GM18508 (cell line): ENCODE measurements around the gene CCND1.
"Not testable (repeated sequence)": the region's sequence is repeated elsewhere in the genome, so short reads cannot be mapped to it uniquely, and the experiment has no call there.

Experiments
- ATAC-seq: cut with Tn5 transposase; IDR thresholded peaks from one replicate; pipeline ENCODE4 v1.9.1; 2021; ENCODE audit warnings: moderate number of reproducible peaks; ENCODE audit not compliant: insufficient read depth, unreplicated experiment

Gene CCND1

GRCh38 chr11:69617220-69617619, 23.7 kb upstream of the CCND1 start:
- no peak for ATAC-seq

GRCh38 chr11:69617682-69618081, 23.3 kb upstream of the CCND1 start:
- no peak for ATAC-seq

DNA sequence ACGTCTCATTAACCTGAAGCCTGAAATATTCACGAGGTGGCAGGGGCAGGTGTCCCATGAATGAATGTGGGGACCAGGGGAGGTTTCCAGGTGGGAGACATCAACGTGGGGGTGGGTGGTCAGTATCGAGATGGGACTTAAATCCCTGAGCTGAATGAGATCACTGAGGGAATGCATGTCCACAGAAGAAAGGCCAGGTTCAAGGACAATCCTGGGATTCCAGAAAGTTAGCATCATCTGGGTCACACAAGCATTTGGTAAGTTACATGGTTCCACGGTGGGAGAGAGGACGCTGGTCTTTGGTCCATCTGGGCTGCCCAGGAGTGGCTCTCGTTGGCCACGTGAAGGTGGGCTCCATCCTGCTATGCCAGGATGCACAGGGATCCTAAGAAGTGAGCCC, 22.7 kb upstream of the CCND1 start:
- no peak for ATAC-seq

DNA sequence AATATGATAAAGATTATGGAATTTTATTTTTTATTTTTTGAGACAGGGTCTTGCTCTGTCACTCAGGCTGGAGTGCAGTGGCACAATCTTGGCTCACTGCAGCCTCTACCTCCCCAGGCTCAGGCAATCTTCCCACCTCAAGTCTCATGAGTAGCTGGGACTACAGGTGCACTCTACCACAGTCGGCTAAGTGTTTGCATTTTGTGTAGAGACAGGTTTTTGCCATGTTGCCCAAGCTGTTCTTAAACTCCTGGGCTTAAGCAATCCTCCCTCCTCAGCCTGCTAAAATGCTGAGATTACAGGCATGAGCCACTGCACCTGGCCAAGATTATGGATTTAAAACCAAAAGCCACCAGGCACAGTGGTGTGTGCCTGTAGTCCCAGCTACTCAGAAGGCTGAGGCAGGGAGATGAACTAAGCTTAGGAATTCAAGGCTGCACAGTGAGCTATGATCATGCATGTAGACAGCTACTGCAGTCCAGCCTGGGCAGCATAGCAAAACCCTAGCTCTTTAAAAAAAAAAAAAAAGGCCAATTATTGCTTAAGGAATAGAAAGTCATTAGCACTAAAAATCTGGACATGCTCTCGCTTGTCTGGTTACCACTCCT, 20.2 kb upstream of the CCND1 start:
- no peak for ATAC-seq

GRCh38 chr11:69622097-69622681, 18.8 kb upstream of the CCND1 start:
- not testable (repeated sequence) for ATAC-seq

- ATAC-seq: no peak
Observed at GRCh38 chr11:69624293-69624692, 16.7 kb upstream of the CCND1 start.

- no peak for ATAC-seq
Observed at GRCh38 chr11:69625476-69625875, 15.5 kb upstream of the CCND1 start.

DNA sequence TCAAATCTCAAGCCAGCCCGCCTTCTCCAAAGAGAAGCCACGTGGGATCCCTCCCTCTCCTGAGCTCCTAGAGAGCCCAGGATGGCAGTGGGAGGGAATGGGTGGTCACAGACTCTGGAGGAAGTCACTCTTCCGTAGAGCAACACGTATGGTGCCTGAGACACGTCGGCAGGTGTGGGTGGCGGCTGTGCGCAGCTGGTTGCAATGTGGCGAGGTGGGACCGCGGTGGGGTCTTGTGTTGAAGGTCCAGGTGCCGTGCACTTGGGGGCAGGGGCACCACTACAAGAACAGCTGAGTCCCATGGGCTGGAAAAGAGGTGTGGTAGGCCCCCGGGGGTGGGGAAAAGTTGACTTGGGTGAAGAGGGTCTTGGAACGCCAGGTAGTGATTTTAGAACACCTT, 13.4 kb upstream of the CCND1 start:
- no peak for ATAC-seq

GRCh38 chr11:69630017-69630416, 10.9 kb upstream of the CCND1 start:
- no peak for ATAC-seq

GRCh38 chr11:69630424-69630823, 10.5 kb upstream of the CCND1 start:
- ATAC-seq: no peak

DNA sequence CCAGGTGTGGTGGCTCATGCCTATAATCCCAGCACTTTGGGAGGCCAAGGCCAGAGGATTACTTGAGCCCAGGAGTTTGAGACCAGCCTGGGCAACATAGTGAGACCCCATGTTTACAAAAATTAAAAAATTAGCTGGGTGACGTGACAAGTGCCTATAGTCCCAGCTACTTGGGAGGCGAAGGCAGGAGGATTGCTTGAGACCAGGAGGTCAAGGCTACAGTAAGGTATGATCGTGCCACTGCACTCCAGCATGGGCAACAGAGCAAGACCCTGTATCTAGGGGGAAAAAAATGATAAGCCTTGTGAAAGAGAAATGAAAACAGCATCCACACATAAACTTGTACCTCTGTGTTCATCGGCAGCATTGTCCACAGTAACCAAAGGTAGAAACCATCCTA, 8.1 kb upstream of the CCND1 start:
- no peak for ATAC-seq

GRCh38 chr11:69634069-69634468, 6.9 kb upstream of the CCND1 start:
- no peak for ATAC-seq

DNA sequence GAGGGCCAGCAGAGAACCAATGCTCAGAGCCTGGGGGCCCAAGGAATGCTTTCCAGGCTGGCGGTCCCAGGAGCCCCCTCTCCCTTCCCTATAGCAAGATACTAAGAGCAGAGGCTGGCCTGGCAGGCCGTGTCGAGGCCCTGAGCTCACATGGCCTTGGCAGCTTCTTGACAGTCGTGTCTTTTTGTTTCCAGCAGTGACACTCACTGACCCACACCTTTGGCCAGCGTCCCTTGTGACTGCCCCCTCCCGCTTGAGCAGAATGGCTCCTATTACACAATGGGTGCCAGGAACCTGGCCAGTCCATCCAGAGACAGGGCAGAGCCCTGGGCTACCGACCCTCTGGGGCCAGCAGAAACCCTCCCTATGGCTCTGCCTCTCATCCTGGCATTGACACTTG, 6.4 kb upstream of the CCND1 start:
- ATAC-seq: no peak

DNA sequence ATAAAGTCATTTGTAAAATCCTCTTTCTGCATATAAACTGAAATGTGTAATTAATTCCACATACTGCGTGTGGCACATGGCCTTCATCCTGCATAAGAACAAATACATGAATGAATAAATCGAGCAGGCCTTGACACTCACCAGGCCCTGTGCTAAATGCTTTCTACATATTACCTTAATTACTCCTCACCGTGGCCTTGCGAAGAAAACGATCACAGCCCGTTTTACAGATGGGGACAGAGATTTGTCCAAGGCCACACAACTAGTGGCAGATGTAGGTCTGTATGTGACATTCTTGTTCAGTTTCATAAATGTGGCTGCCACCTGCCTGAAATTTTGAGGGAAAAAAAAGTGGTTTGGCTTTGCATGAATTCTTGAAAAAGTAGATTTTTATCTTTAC, 5.8 kb upstream of the CCND1 start:
- ATAC-seq: no peak

GRCh38 chr11:69635804-69636511, 5.0 kb upstream of the CCND1 start:
- ATAC-seq: no peak

DNA sequence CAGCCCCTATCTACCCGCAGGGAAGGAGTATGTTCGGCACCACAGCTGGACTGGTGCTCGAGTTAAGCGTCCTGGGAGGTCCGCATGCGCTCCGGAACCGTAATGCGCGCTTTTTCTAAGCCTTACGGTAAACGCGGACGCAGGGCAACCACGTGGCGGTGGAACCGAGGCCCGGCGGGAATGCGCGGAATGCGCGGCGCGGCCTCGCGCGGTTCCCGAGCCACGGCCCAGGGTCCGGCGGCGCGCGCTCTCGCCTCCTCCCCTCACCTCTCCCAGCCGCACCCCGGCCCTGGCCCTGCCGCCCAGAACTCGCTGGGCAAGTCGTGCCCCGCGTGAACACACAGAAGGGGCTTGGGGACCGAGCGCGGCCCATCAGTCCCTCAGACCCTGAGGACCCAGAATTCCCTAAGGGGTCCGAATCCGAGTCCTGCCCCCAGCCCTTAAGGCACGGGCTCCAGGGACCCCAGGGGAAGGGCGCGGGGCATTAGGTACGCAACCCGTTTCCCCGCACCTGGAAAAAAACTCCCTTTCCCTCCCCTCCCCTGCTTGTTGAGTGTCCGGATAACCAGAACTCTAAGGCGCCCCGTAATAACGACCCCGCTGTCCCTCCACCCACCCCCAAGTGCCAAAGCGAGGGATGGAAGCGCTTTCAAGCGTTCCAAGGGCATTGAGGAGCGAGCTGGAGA, 4.3 kb upstream of the CCND1 start:
- ATAC-seq: no peak

DNA sequence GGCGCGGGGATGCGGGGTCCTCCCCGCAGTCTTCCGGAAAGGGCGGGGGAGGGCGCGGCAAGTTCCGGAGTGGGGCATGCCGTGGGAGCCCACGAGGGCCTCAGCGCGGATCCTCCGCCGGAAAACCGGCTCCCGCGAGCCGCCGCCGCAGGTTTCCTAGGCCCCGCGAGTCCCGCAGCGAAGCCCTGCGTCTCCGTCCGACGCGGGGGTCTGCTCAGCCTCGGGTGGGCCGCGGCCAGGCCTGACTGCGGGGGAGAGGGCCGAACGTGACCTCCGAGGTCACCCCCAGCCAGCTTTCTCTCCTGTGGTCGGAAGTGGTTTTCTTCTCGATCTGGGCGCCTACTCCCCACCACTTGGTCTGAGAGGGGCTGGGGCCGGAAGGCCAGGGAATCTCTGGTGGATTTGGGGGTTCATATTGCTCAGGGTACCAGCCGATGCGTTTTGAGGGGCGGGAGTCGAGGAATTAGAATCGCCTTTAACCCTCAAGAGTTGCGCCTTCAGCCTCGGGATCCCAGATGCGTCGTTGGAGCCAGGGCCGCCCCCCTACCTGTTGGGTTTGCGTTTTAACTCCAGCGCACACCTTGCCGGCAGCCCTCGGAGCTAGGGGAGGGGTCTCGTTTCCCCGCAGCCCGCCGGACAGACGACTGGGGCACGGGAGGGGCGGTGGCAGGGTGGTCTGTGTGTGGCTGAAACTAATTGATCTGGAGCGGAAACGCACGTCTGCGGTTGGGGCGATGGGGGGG, 3.6 kb upstream of the CCND1 start:
- no peak for ATAC-seq

DNA sequence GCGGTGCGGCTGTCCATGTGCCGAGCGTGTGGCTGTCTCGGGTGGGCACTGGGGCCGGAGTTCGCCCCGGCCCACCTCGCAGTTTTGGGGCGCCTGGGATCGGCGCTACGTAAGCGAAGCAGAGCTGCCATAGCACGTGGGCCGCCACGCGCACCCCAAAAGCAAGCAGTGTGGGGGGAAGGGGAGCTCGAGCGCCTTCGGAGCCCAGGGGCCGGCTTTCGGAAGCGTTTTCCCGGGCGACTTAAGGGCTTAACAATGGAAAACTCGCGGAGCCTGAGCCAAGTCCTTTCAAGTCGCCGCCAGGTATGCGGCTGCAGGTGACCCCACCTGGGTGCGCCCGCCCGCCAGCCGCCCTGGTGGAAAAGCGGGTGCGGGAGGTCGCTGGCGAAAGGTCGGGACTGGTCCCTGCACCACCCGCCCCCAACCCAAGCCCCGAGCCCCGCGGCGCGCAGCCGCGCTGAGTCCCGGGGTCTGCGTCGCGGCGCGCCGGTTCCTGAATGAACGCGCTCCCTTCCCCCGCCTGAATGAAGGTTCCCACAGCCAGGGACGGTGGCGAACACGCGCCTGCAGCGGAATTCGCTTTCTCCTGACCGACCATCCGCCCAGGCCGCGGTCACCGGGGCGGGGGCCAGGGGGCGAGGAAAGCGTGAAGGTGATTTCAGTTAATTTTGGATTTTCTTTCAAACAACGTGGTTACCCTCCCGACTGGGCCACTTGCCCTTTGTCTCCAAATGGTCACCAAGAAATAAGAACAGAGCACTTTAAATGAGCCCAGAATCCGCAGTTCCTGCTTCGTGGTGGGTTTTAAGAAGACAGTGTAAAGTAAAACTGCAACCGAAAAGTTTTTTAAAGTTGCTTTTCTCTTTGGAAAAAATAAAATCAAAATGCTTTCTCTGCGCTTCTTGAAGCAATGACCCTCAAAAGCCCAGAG, 2.8 kb upstream of the CCND1 start:
- no peak for ATAC-seq

- no peak for ATAC-seq
Observed at GRCh38 chr11:69638941-69639681, 1.8 kb upstream of the CCND1 start.
